Fibroblast of lung (primary cell): ENCODE measurements around the gene MDFIC. TPM values are rescaled to one million over a fixed set of nuclear protein-coding genes. Genes with fewer than 3 reads are reported as not detected.

Experiments used
- DNase-seq, 2 donors: peaks; one replicate each; pipeline versions ENCODE4 v3.0.0 to v3.0.0-alpha.2; 2010; ENCODE audit warnings: low read depth in 2 of 2
- H2AFZ ChIP-seq: 2 replicates; pipeline ENCODE4 v1.5.1; 2012; ENCODE audit warnings: low read length, control low read depth, inconsistent platforms
- H3K27ac ChIP-seq: 2 replicates; pipeline ENCODE4 v1.5.1; 2011; ENCODE audit warnings: low read length, control low read depth; ENCODE audit not compliant: insufficient read depth
- H3K27me3 ChIP-seq: 2 replicates; pipeline ENCODE4 v1.5.1; 2011; ENCODE audit warnings: mild to moderate bottlenecking, low read length; ENCODE audit not compliant: control insufficient read depth, insufficient read depth
- H3K36me3 ChIP-seq: 2 replicates; pipeline ENCODE4 v1.5.1; 2011; ENCODE audit warnings: low read length; ENCODE audit not compliant: control insufficient read depth, insufficient read depth
- H3K4me1 ChIP-seq: 2 replicates; pipeline ENCODE4 v1.5.1; 2011; ENCODE audit warnings: low read length; ENCODE audit not compliant: control insufficient read depth, insufficient read depth; ENCODE audit errors: extremely low read depth
- H3K4me2 ChIP-seq: 2 replicates; pipeline ENCODE4 v1.5.1; 2011; ENCODE audit warnings: low read length, control low read depth; ENCODE audit not compliant: insufficient read depth; ENCODE audit errors: extremely low read depth
- H3K4me3 ChIP-seq, 4 experiments: fragments of 200-600 bp in 1 of 4; sonication (generic) in 1 of 4; replicated peaks in 1 of 4; 2 replicates each; pipeline ENCODE4 v1.5.1; 2011 to 2016; ENCODE audit warnings: low read length in 4 of 4, low read depth in 3 of 4, mild to moderate bottlenecking in 3 of 4, control low read depth in 2 of 4, inconsistent platforms in 1 of 4, mixed read lengths in 1 of 4; ENCODE audit not compliant: insufficient read depth in 1 of 4; ENCODE audit errors: control extremely low read depth in 1 of 4
- H3K79me2 ChIP-seq: 2 replicates; pipeline ENCODE4 v1.5.1; 2012; ENCODE audit warnings: mild to moderate bottlenecking, low read length, inconsistent platforms; ENCODE audit not compliant: control insufficient read depth, insufficient read depth
- H3K9ac ChIP-seq: 2 replicates; pipeline ENCODE4 v1.5.1; 2011; ENCODE audit warnings: mild to moderate bottlenecking, low read length, control low read depth; ENCODE audit not compliant: insufficient read depth
- H3K9me3 ChIP-seq: 2 replicates; pipeline ENCODE4 v1.5.1; 2012; ENCODE audit warnings: low read depth, low read length; ENCODE audit not compliant: control insufficient read depth, insufficient read depth
- H4K20me1 ChIP-seq: 2 replicates; pipeline ENCODE4 v1.5.1; 2011; ENCODE audit warnings: low read length; ENCODE audit not compliant: control insufficient read depth, insufficient read depth; ENCODE audit errors: extremely low read depth
- CTCF ChIP-seq, 2 donors: IDR thresholded peaks in 1 of 2; conservative IDR thresholded peaks in 1 of 2; 1 replicate in 1 of 2; 2 replicates in 1 of 2; pipeline ENCODE4 v1.5.1; 2011 to 2012; ENCODE audit warnings: low read length in 2 of 2, control low read depth in 1 of 2, inconsistent platforms in 1 of 2, low read depth in 1 of 2, mild to moderate bottlenecking in 1 of 2
- EZH2 ChIP-seq: IDR thresholded peaks from 2 replicates; pipeline ENCODE4 v1.5.1; 2012; ENCODE audit warnings: low read length, control low read depth, mild to moderate bottlenecking; ENCODE audit errors: missing control alignments
- polyA plus RNA-seq, 2 donors: library from polyadenylated mRNA; depleted of rRNA in 1 of 2; stranded (reverse) in 1 of 2; unstranded in 1 of 2; fragments of >200 nt; gene quantifications; 2 replicates each; pipeline ENCODE4 v1.2.1, GENCODE V29; 2011 to 2012; ENCODE audit warnings: missing spikeins in 1 of 2
- total RNA-seq: library from RNA; depleted of rRNA; stranded (reverse); fragments of >200 nt; gene quantifications from 2 replicates; pipeline ENCODE4 v1.2.1, GENCODE V29; 2014

MDFIC gene
- total and polyA plus RNA-seq, 2 donors (not counting 1 experiment from before 2014, with no cell fraction given), result 38.7 to 67.4 TPM

- H3K79me2 ChIP-seq, result peaks cover 3% of the 10 kb centered on the region
- H3K36me3 ChIP-seq, result no peaks in the 10 kb centered on the region
- no peaks in the 10 kb centered on the region for H3K27me3 ChIP-seq
- DNase-seq, result peak in 1 of 2 donors; percentile 27
- no peak overlapping the region for H3K4me3 ChIP-seq
- TF ChIP-seq EZH2 (no peak), CTCF (conservative IDR thresholded peaks at IDR 0.05 in 1 of 2, IDR thresholded peaks at IDR 0.05 in 1 of 2; ENCODE audit: low read depth in 1 of 2, low read length in 2 of 2) (no peak)
- no peak overlapping the region for H3K4me2 ChIP-seq
- no peak overlapping the region for H3K27ac ChIP-seq
- peaks cover 8% of the 10 kb centered on the region for H3K4me1 ChIP-seq
- no peak overlapping the region for H3K9ac ChIP-seq
- no peaks in the 10 kb centered on the region for H3K9me3 ChIP-seq
- no peaks in the 10 kb centered on the region for H4K20me1 ChIP-seq
- no peak overlapping the region for H2AFZ ChIP-seq
Observed at GRCh38 chr7:114989531-114989930, 67.6 kb downstream of the MDFIC start.

- no peak overlapping the region for H3K9ac ChIP-seq
- DNase-seq, result no peak
- H3K4me3 ChIP-seq, result no peak overlapping the region
- H3K4me1 ChIP-seq, result no peaks in the 10 kb centered on the region
- peaks cover 5% of the 10 kb centered on the region for H3K79me2 ChIP-seq
- no peak for TF ChIP-seq CTCF (conservative IDR thresholded peaks at IDR 0.05 in 1 of 2, IDR thresholded peaks at IDR 0.05 in 1 of 2; ENCODE audit: low read depth in 1 of 2, low read length in 2 of 2)
- no peak for TF ChIP-seq EZH2
- no peaks in the 10 kb centered on the region for H3K9me3 ChIP-seq
- H3K4me2 ChIP-seq, result no peak overlapping the region
- H3K27ac ChIP-seq, result no peak overlapping the region
- H4K20me1 ChIP-seq, result no peaks in the 10 kb centered on the region
- no peaks in the 10 kb centered on the region for H3K27me3 ChIP-seq
- no peak overlapping the region for H2AFZ ChIP-seq
- no peaks in the 10 kb centered on the region for H3K36me3 ChIP-seq
Observed at GRCh38 chr7:114997487-114998404, 75.9 kb downstream of the MDFIC start.

- TF ChIP-seq EZH2, result no peak
- TF ChIP-seq CTCF (conservative IDR thresholded peaks at IDR 0.05 in 1 of 2, IDR thresholded peaks at IDR 0.05 in 1 of 2; ENCODE audit: low read depth in 1 of 2, low read length in 2 of 2), result no peak
- Histone ChIP-seq H4K20me1 (no peaks in the 10 kb centered on the region), H3K9me3 (no peaks in the 10 kb centered on the region), H3K4me3 (no peak overlapping the region), H3K36me3 (no peaks in the 10 kb centered on the region), H2AFZ (no peak overlapping the region), H3K27ac (no peak overlapping the region), H3K79me2 (peaks cover 9% of the 10 kb centered on the region), H3K9ac (no peak overlapping the region), H3K4me2 (no peak overlapping the region), H3K27me3 (no peaks in the 10 kb centered on the region), H3K4me1 (peaks cover 8% of the 10 kb centered on the region)
- no peak for DNase-seq
Observed at GRCh38 chr7:115004121-115004520, 82.2 kb downstream of the MDFIC start.
